GM10847 (cell line): Measurements from ENCODE around the gene PGA4.
"Not testable (repeated sequence)": the region's sequence is repeated elsewhere in the genome, so short reads cannot be mapped to it uniquely, and the experiment has no call there.

Experiments
- POLR2A ChIP-seq: IDR thresholded peaks from 2 replicates; pipeline ENCODE4 v1.6.1; 2011; ENCODE audit not compliant: insufficient read length; ENCODE audit errors: extremely low read depth

PGA4 gene

DNA sequence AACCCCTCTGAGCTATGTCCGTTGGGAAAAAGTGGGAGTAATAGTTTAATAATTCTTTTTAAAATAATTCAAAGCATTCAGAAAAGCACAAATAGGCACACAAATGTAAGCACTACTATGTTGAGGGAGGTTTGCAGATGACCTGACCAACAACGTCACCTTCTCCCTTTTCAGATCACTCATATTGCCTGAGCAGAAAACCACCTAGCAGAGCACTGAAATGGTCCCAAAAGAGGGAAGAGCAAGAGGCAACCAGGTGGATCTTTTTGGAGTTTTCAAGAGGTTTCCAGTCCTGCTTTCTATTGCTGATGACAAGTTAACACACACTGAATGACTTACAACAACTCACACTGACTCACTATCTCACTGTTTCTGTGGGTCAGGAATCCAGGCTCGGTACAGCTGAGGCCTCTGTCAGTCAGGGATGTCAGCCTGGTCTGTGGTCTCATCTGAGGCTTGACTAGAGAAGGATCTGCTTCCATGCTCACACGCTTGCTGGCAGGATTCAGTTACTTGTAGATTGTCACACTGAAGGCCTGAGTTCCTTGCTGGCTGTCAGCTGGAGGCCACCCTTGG lies 23.1 kb upstream of the PGA4 start:
- TF ChIP-seq POLR2A = no peak

DNA sequence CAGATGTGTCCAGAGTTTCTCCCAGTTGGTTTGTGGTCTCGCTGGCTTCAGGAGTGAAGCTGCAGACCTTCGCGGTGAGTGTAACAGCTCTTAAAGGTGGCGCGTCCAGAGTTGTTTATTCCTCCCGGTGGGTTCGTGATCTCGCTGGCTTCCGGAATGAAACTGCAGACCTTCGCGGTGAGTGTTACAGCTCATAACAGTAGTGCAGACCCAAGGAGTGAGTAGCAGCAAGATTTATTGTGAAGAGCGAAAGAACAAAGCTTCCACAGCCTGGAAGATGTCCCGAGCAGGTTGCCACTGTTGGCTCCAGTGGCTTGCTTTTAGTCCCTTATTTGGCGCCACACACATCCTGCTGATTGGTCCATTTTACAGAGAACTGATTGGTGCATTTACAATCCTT lies 20.7 kb upstream of the PGA4 start:
- no peak for TF ChIP-seq POLR2A

DNA sequence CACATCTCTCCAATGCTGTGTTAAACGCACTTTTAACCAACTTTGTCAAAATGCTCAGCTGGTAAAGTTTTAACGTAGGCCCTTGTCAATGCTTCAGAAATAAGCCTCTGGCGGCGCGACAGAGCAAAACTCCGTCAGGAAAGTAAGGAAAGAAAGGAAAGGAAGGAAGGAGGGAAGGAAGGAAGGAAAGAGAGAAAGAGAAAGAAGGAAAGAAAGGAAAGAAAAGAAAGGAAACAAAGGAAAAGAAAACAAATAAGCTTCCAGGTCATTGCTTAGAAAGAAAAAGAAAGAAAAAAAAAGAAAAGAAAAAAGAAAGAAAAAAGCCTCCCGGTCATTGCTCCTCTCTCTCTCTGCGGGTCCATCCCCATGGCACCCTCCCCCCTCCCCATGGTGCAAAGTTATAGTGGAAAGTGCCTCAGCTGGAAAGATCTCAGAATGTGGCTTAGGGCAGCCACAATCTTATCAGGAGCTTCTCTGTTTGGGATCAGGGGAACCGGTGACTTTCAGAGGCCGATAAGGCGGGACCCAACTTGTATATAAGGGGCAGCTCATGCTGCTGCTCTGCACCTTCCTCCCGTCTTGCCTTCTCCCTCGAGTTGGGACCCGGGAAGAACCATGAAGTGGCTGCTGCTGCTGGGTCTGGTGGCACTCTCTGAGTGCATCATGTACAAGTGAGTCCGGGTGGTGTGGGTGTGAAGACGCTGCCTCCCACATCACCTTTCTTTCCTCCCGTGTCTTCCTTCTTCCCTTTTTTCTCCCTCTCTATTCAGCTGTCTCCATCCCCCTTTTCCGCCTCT lies 19.0 kb upstream of the PGA4 start, which contains the start of gene PGA3:
Gene PGA3, plus strand, starts transcription at position 566 of the 797 bp plus-strand sequence. Its CDS starts 50 bp downstream, at position 616.
- not testable (repeated sequence) for TF ChIP-seq POLR2A

DNA sequence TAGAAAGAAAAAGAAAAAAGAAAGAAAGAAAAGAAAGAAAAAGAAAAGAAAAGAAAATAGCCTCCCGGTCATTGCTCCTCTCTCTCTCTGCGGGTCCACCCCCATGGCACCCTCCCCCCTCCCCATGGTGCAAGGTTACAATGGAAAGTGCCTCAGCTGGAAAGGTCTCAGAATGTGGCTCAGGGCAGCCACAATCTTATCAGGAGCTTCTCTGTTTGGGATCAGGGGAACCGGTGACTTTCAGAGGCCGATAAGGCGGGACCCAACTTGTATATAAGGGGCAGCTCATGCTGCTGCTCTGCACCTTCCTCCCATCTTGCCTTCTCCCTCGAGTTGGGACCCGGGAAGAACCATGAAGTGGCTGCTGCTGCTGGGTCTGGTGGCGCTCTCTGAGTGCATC lies 18.7 kb downstream of the PGA4 start, which contains the start of gene PGA5:
Gene PGA5, plus strand, starts transcription at position 301 of the 400 bp plus-strand sequence. Its CDS starts 52 bp downstream, at position 353.
- TF ChIP-seq POLR2A = not testable (repeated sequence)

DNA sequence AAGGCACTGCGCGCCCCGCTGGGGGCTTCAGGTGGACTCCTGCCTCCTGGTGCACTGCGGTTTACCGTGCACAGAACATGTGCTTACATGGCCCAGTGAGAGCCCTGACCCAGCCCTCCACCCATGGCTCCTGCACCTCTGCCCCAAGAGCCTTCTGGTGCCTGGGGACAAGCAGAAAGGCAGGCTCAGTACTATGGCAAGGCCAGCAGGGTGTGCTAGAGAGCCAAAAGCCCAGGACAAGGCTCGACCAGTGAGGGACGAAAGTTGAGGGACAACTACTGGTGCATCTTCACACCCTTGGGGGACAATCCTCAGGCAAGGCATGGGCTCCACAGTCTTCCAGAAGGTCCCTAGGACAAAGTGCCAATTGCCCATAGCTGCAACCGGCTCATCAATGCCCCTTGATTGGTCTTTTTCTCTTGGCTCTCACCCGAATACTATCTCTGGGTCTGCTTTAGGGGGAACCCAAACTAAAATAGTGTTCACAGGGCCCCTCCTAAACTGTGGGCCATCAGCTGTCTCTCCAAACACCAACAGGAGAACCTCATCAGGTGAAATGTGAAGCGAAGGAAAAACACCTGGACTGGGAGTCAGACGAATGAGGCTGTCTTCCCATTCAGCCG lies 32.4 kb downstream of the PGA4 start:
- no peak for TF ChIP-seq POLR2A

DNA sequence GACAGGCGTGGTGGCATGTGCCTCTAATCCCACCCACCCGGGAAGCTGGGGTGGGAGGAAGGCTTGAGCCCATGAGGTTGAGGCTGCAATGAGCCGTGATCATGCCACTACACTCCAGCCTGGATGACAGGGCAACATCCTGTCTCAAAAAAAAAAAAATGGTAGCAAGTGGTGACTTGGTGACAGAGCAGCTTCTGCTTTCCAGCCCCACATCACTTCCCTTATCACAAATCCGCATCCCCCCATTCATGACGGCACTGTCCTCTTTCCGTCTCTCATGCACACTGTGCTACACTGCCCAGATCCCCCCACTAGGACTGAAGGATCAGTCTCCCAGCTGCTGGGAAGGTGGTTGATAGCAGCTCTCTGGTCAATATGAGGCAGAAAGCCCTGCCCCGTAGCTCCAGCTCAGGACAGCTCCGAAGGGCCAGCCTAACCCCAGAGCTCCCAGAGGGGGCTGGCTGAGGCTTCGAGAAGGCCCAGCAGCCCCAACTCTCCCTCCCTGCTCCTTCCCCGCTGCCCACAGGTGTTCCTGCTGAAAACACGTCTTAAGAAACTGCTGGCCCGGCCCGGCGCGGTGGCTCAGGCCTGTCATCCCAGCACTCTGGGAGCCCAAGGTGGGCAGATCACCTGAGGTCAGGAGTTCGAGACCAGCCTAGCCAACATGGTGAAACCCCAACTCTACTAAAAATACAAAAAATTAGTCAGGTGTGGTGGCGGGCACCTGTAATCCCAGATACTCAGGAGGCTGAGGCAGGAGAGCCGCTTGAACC lies 34.7 kb downstream of the PGA4 start:
- TF ChIP-seq POLR2A = no peak

DNA sequence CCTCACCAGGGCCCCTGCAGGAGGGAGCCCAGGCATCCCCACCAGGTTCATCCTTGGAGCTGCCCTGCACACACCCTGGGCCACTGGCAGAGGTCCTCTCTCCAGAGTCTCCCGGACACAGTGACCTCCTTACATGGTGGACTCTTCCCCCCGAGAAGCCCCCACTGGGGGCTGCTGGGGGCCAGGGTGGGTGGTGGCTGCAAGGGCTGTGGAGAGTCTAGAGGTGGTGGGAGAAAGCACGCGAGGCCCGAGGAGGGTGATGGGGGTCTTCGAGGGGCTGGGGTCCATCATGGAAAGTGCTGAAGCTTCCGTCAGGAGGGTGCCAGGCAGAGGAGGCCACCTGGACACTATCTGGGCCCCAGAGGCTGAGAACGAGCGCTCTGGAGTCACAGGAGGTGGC lies 36.4 kb downstream of the PGA4 start:
- no peak for TF ChIP-seq POLR2A

DNA sequence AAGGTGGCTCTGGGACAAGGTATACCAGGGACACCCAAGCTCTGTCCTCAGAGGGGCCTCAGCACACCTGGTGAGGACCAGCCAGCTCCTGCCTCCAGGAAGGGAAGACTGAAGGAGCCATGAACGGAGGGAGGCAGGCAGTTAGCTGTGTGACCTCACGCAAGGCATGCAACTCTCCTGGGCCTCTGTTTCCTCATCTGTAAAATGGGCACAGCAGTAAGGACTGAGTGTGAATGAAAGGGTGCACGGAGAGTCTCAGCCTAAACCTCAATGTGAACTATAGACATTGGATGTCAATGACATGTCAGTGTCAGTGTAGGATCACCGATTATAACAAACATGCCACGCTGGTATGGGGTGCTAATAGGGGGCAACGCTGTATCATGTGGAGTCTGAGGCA lies 37.2 kb downstream of the PGA4 start:
- TF ChIP-seq POLR2A = no peak

DNA sequence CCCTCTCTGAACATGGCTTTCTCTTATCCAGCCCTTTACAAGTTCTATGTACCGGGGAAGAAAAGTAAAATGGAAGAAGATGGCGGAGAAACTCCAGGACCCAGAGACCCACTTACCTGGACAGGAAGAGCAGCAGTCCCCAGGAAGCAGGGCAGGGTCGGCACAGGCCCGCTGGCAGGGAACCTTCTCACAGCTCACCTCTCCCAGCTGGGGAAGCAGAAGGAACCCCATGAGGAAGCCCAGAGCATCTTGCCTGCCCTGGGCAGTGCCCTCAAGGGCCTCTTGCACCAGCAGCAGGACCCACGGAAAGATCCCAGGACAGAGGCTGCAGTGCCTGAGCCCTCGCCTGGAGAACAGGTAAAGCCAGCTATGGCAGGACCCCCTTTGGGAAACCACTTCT lies 42.2 kb downstream of the PGA4 start:
- no peak for TF ChIP-seq POLR2A

DNA sequence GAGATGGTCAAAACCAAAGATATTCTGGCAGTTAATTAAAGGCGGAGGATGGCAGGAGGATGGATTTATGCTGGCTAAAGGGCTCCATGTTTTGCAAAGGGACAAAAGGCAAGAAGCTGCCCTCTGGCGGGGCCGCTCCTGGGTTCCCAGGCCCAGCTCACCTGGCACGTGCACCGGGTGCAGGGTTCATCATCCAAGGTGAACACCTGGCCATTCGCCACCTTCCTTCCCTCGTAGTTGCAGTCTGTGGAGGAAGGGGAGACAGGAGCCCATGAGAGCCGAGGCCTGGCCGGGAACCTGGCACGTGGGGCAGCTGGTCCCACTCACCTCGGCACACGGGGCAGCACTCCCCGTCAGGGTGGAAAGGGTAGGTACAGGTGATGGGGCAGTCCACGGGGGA lies 42.6 kb downstream of the PGA4 start:
- no peak for TF ChIP-seq POLR2A

DNA sequence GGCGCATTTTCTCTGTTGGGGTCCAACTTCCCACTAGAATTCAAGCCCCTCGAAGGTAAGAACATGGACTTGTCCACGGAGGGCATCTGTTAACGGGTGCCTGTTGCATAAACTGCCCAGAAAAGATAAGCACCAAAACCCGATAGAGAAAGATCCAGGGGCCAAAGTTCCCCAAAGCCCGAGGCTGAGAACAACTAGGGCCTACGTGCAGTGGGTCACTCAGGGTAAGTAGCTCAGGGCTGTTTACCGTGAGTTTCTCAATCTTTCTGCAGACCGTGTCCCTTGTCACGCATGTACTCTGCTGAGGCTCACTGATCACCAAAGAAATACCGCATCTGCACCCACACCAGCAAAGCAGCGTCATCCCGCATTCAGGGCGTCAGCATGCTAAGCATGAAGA lies 43.2 kb downstream of the PGA4 start:
- TF ChIP-seq POLR2A = no peak

DNA sequence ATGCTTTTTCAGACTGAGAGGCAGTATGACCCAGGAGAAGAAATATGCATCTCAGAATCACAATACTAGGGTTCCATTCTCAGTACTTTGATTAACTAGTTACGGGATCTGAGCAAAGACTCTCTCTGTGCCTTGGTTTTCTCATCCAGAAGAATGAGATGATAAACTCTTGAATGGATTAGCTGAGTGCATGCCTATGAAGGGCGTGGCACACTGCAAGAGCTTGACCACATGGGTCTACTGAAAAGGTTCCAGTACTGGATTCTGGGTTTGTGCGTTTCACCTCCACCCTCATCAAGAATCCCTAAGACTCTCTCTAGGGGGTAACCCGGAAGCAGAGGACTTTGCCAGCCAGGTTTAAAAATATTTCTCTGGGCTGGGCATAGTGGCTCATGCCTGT lies 44.5 kb downstream of the PGA4 start:
- TF ChIP-seq POLR2A = no peak

DNA sequence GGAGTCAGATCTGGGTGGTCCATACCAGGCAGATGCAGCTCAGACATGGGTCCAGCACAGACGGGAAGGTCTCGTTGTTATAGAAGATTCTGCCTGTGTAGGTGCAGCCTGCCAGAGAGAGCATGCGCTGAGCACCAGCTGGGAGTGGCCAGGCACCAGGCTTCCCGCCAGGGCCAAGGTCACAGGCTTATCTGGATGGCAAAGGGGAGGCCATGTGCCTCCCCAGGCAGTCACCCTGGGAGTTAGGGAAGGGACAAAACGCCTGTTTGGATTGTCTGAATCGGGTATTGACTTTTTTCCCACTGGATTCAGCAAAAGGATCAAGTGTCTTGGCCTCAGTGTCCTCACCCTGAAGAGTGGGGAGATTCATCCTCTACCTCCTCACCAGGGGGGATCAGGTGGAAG lies 45.3 kb downstream of the PGA4 start:
- TF ChIP-seq POLR2A = no peak

DNA sequence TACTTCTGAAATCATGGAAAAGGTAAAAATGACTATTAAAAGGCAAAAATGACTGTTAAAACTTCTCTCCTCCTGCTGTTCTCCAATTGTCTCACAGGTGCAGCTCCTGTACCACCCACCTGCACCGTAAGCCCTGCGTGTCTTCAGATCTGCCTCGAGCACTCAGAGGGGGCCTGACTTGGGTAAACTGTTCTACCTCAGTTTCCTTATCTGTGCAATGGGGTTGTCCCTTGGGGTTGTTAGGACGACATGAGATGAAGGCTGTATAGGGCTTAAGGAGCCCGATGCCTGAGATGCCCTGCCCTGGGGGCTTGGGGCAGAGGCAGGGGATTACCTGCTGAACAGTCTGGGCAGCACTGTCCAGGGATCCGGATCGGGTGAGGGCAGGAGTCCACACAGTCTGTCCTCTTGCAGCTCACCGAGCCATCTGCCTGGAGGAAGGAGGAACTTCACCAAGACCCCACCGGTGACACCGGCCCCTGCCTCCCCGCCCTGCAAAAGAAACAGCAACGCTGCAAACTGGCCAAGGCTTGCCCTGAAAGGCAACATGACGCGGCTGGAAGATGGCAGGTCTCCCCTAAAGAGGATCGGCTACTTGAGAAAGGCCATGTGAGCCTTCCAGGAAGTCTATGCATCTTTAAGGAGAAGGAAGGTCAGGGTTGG lies 46.6 kb downstream of the PGA4 start:
- TF ChIP-seq POLR2A = no peak

DNA sequence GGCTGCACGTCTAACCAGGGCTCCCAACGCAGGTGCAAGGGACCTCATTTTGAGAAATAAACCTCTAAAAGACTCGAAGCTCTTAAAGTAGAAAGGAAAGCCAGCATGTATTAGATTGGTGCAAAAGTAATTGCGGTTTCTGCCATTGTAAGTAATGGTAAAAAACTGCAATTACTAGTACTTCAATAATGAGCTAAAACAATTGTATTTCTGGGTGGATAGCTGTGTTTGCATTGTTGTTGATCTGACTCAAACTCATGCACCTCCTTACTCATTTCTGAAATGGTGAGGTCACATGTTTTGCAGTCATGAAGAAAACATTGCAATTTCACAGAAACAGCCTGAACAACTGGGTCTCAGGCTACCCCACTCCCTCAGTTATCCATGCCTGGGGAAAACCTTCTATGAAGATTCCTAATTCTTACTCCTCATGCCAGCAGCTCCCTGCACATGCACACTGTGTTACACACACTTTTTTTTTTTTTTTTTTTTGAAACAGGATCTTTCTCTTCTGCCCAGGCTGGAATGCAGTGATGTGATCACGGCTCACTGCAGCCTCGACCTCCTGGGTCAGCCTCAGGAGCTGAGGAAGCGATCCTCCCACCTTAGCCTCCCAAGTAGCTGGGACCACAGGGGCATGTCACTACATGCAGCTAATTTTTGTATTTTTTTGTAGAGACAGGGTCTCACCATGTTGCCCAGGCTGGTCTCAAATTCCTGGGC lies 48.4 kb downstream of the PGA4 start:
- TF ChIP-seq POLR2A = no peak

DNA sequence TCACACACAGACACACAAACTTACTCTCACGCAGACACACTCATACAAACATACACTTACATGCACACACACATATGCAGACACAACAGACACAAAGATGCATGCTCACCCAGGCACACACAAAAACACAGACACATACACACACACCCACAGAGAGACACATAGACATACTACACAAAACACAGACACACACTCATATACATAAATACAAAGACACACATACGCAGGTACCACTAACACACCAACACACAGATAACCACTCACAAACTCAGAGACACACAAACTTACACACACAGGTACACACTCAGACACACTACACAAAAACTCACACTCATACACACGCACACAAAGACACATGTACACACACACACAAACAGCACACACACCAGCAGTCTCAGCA lies 50.6 kb downstream of the PGA4 start:
- no peak for TF ChIP-seq POLR2A
